KMS-11 (cell line): ENCODE results near the gene DIS3L2.

Source experiments
- H2AFZ ChIP-seq: fragments of 200-600 bp; sonication (generic); 2 replicates; pipeline ENCODE4 v1.6.1; 2016; ENCODE audit warnings: antibody characterized with exemption, mixed run types, low read depth
- H3K27ac ChIP-seq: fragments of 200-600 bp; sonication (generic); 2 replicates; pipeline ENCODE4 v1.6.1; 2016; ENCODE audit warnings: mild to moderate bottlenecking, mixed run types
- H3K27me3 ChIP-seq: fragments of 200-600 bp; sonication (generic); 2 replicates; pipeline ENCODE4 v1.6.1; 2017; ENCODE audit warnings: mild to moderate bottlenecking, low read depth, mixed run types, moderate library complexity; ENCODE audit not compliant: insufficient read depth
- H3K36me3 ChIP-seq: fragments of 200-600 bp; sonication (generic); 2 replicates; pipeline ENCODE4 v1.6.1; 2017; ENCODE audit warnings: mild to moderate bottlenecking, mixed run types; ENCODE audit not compliant: insufficient read depth
- H3K4me1 ChIP-seq: fragments of 200-600 bp; sonication (generic); 2 replicates; pipeline ENCODE4 v1.6.1; 2016; ENCODE audit warnings: mild to moderate bottlenecking, low read depth, mixed run types; ENCODE audit not compliant: poor library complexity, severe bottlenecking
- H3K4me2 ChIP-seq: fragments of 200-600 bp; sonication (generic); 2 replicates; pipeline ENCODE4 v1.7.0; 2016; ENCODE audit warnings: mild to moderate bottlenecking, mixed run types
- H3K4me3 ChIP-seq: fragments of 200-600 bp; sonication (generic); IDR thresholded peaks from 2 replicates; pipeline ENCODE4 v1.6.1; 2017; ENCODE audit warnings: low read depth, low read length, mixed read lengths; ENCODE audit not compliant: insufficient read depth
- H3K79me2 ChIP-seq: fragments of 200-600 bp; sonication (generic); 2 replicates; pipeline ENCODE4 v1.6.1; 2016; ENCODE audit warnings: low read depth, mixed run types; ENCODE audit not compliant: insufficient read depth
- H3K9ac ChIP-seq: fragments of 200-600 bp; sonication (generic); 2 replicates; pipeline ENCODE4 v1.6.1; 2016; ENCODE audit warnings: mild to moderate bottlenecking, mixed run types
- H4K20me1 ChIP-seq: fragments of 200-600 bp; sonication (generic); 2 replicates; pipeline ENCODE4 v1.6.1; 2016; ENCODE audit warnings: mild to moderate bottlenecking, mixed run types; ENCODE audit not compliant: insufficient read depth
- TF ChIP-seq, protein P1 (sequence below): fragments of 200-600 bp; sonication (generic); conservative IDR thresholded peaks from 2 replicates; pipeline ENCODE4 v1.6.1; 2017; ENCODE audit warnings: low read depth, mild to moderate bottlenecking, antibody characterized with exemption, low read length, moderate library complexity, mixed read lengths

Gene DIS3L2

DNA sequence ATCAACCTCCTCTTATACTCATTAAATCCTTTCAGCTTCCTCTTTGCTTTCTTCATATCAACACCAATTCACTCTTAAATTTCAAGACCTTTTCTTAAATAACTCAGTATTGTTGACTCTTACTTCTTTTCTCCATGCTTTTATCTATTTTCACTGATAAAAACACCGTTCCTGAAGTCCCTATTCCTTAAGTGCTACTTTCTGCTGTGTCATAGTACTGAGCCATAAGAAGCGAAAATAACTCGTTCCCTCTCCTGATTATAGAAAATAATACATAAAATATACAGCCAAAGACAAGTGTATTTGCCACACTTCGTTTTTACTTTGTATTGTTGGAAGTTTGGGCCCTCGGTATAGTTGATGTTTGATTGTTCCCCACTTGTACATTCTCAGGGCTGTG is 181.0 kb downstream of the DIS3L2 start:
- no peak overlapping the region for H3K9ac ChIP-seq
- H3K4me2 ChIP-seq = no peak overlapping the region
- peaks cover 27% of the 10 kb centered on the region for H3K4me1 ChIP-seq
- H3K27ac ChIP-seq = no peak overlapping the region
- H2AFZ ChIP-seq = no peak overlapping the region
- H3K79me2 ChIP-seq = no peaks in the 10 kb centered on the region
- H3K4me3 ChIP-seq = no peak overlapping the region
- H3K27me3 ChIP-seq = no peaks in the 10 kb centered on the region
- H4K20me1 ChIP-seq = no peaks in the 10 kb centered on the region
- peaks cover 2% of the 10 kb centered on the region; the same call in 1 of the 2 replicates for H3K36me3 ChIP-seq
- TF ChIP-seq, protein P1, sequence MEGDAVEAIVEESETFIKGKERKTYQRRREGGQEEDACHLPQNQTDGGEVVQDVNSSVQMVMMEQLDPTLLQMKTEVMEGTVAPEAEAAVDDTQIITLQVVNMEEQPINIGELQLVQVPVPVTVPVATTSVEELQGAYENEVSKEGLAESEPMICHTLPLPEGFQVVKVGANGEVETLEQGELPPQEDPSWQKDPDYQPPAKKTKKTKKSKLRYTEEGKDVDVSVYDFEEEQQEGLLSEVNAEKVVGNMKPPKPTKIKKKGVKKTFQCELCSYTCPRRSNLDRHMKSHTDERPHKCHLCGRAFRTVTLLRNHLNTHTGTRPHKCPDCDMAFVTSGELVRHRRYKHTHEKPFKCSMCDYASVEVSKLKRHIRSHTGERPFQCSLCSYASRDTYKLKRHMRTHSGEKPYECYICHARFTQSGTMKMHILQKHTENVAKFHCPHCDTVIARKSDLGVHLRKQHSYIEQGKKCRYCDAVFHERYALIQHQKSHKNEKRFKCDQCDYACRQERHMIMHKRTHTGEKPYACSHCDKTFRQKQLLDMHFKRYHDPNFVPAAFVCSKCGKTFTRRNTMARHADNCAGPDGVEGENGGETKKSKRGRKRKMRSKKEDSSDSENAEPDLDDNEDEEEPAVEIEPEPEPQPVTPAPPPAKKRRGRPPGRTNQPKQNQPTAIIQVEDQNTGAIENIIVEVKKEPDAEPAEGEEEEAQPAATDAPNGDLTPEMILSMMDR = no peak

DNA sequence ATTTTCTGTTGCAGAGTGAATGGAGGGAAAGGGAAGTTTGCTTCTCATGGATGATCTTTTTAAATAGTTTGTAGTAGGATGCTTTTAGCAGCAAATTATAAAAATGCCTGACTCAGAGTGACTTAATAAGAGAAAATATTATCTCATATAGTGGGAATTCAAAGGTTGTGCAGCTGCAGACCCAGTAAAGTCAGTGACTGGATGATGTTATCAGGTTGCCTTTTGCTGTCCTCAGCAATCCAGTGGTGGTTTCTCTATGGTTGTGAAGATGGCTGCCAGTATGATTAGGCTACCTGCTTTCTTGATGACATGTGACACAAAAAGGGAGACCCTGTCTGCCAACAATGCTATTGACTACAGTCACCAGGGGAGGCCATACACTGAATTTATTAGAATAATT is 184.8 kb downstream of the DIS3L2 start:
- Histone ChIP-seq H3K4me1 (peaks cover 16% of the 10 kb centered on the region), H3K79me2 (no peaks in the 10 kb centered on the region), H3K27ac (no peak overlapping the region), H4K20me1 (no peaks in the 10 kb centered on the region), H3K36me3 (peaks cover 2% of the 10 kb centered on the region; the same call in 1 of the 2 replicates), H3K27me3 (no peaks in the 10 kb centered on the region), H3K4me2 (peak overlapping the region; percentile 14; the same call in 1 of the 2 replicates), H2AFZ (no peak overlapping the region), H3K9ac (no peak overlapping the region), H3K4me3 (no peak overlapping the region)
- TF ChIP-seq, protein P1 = no peak

- Histone ChIP-seq H4K20me1 (no peaks in the 10 kb centered on the region), H3K27ac (no peak overlapping the region), H3K36me3 (peaks cover 2% of the 10 kb centered on the region; the same call in 1 of the 2 replicates), H3K9ac (no peak overlapping the region), H3K4me2 (no peak overlapping the region), H2AFZ (no peak overlapping the region), H3K79me2 (no peaks in the 10 kb centered on the region), H3K4me3 (no peak overlapping the region), H3K27me3 (no peaks in the 10 kb centered on the region), H3K4me1 (peaks cover 16% of the 10 kb centered on the region)
- TF ChIP-seq, protein P1 = no peak
Observed at GRCh38 chr2:232147440-232148077, 186.0 kb downstream of the DIS3L2 start.

DNA sequence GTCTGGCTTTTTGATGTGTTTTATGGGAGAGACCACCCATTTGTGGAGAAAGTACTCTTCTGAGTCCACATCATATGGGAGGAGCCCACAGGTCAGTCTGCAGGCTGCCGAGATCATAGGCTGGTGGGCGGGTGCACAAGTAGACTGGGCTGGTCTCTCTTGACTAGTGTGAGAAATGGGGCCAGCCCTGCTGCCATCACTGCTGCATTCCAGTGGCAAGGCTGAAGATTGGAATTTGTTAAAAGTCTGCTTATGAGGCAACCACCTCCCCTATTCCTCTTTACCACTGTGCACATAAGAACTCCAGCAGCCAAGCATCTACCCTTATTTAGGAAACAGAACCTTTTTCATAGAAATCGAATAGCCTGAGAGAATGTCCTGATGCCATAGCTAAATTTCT is 200.7 kb downstream of the DIS3L2 start:
- H3K79me2 ChIP-seq = no peaks in the 10 kb centered on the region
- no peak overlapping the region for H2AFZ ChIP-seq
- H4K20me1 ChIP-seq = no peaks in the 10 kb centered on the region
- H3K4me3 ChIP-seq = no peak overlapping the region
- H3K4me2 ChIP-seq = no peak overlapping the region
- no peaks in the 10 kb centered on the region for H3K27me3 ChIP-seq
- no peak overlapping the region for H3K27ac ChIP-seq
- no peak overlapping the region for H3K9ac ChIP-seq
- TF ChIP-seq, protein P1 = no peak
- no peaks in the 10 kb centered on the region for H3K36me3 ChIP-seq
- no peaks in the 10 kb centered on the region for H3K4me1 ChIP-seq
